Measurements from ENCODE around the gene PRR5L. TPM values are rescaled to one million over a fixed set of nuclear protein-coding genes. Genes with fewer than 3 reads are reported as not detected.
A peak's percentile ranks its signal among the peaks of the same experiment; 100 is the strongest.

Gene PRR5L
- total RNA-seq, 1 experiment from 2014 or later, result 23.9 TPM

DNA sequence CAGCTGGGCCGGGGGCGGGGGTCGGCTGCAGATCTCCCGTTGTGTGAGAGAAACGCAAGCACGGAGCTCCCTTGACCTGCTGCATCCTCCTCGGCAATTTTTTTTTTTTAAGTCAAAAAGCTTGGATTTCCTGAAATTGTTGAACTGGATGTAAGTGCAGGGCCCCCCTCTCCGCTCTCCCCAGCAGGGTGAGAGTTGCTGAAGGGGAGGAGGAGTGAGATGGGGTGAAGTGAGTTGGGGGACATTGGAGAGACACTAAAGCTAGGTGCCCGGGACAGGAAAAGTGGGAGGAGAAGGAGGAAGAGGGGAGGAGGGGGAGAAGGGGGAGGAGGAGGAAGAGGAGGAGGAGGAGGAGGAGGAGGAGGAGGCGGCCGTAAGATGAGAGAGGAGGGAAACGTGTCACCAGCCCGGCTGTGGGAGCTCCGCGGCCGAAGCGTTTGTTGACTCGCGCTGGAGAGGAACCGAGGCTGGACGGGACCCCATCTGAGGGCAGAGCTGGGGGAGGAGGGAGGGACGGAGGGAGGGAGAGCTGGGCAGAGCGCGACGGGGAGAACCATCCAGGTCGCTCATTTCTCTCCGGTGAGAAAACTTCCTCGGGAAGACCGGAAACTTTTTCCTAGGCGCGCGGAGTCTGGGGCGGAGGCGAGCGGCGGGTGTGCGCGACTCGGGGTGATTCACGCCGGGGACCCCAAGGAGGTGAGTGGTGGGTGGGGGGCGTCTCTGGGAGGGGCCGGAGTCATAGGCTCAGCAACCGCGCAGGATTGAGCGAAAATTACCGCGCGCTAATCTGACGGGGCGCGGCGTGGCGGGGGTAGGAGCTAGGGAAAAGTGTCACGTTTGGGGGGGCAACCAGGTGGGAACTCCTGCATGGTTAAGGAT lies 80.2 kb downstream of the PRR5L start:
- Mint-ChIP-seq H3K9me3 (ENCODE audit: unreplicated experiment) (no peaks in the 10 kb centered on the region), H3K27ac (ENCODE audit: low read depth, unreplicated experiment) (peak overlapping the region; percentile 35), H3K4me1 (ENCODE audit: insufficient read depth, unreplicated experiment) (peaks cover 27% of the 10 kb centered on the region), H3K27me3 (ENCODE audit: insufficient read depth, unreplicated experiment) (no peaks in the 10 kb centered on the region), H3K4me3 (ENCODE audit: unreplicated experiment) (peak overlapping the region; percentile 89), H3K36me3 (ENCODE audit: insufficient read depth, unreplicated experiment) (peaks cover 6% of the 10 kb centered on the region)
- POLR2A ChIA-PET, result interaction anchor here (0.6 to 2.3 kb wide), 6 partner anchors 13 to 1323 kb away, joined by 3 to 8 read pairs (median 4); no protein-coding TSS in a partner anchor
- DNase-seq (ENCODE audit: unreplicated experiment), result peak; percentile 42
- CTCF ChIA-PET, result interaction anchor here (0.6 to 1.9 kb wide), 12 partner anchors 12 to 860 kb away, joined by 3 to 5 read pairs (median 4); no protein-coding TSS in a partner anchor
- TF ChIP-seq, protein P1, sequence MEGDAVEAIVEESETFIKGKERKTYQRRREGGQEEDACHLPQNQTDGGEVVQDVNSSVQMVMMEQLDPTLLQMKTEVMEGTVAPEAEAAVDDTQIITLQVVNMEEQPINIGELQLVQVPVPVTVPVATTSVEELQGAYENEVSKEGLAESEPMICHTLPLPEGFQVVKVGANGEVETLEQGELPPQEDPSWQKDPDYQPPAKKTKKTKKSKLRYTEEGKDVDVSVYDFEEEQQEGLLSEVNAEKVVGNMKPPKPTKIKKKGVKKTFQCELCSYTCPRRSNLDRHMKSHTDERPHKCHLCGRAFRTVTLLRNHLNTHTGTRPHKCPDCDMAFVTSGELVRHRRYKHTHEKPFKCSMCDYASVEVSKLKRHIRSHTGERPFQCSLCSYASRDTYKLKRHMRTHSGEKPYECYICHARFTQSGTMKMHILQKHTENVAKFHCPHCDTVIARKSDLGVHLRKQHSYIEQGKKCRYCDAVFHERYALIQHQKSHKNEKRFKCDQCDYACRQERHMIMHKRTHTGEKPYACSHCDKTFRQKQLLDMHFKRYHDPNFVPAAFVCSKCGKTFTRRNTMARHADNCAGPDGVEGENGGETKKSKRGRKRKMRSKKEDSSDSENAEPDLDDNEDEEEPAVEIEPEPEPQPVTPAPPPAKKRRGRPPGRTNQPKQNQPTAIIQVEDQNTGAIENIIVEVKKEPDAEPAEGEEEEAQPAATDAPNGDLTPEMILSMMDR (IDR thresholded peaks at IDR 0.05; ENCODE audit: unreplicated experiment), result no peak
- intact Hi-C loops (cut with micrococcal nuclease), result loop anchor here (1.0 to 2.0 kb wide), 2 partner anchors 65 to 80 kb away; partner anchors contain the start of gene PRR5L
- BruUV-seq (replicated peaks), result no TSS peak

DNA sequence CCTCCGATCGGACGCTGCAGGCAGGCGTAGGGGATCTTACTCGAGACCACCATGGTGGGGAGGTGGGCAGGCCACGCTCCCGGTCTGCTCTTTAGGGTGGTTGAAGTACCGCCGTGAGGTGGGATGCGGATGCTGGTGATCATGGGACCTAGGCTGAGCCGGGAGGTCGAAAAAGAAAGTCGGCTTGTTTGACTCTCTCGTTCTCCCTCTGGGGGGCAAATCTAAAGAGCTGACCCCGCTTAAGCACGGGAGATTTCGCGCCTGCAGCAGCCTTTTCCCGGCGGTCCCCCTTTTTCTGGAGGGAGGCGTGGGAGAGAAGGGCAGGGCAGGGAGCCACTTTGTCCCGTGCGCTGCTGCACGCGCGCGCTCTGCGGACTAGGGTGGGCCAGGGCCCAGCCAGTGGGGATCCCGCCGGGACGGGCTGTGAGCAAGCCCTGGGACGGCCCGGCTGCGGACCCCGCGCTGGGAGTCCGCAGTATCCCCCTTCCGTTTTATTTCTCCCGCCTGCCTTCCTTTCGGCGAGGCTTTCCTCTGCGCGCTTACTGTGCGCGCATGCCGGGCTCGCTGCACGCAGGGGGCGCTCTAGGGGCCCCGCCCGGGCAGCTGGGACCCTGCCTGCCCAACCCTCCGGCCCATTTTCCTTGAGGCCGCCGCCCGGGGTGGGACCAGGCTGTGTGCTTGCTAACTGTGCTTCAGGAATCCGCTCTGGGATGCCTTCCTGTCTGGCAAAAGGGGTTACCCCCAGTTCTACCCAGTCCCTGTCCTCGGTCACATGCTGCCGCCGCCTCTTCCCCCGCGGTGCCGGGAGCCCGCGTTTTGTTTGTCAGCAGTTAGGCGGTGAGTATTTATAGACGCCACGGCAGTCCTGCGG lies 81.0 kb downstream of the PRR5L start:
- CTCF ChIA-PET, result interaction anchor here (0.6 to 1.7 kb wide), 10 partner anchors 11 to 758 kb away, joined by 3 to 8 read pairs (median 4); no protein-coding TSS in a partner anchor

DNA sequence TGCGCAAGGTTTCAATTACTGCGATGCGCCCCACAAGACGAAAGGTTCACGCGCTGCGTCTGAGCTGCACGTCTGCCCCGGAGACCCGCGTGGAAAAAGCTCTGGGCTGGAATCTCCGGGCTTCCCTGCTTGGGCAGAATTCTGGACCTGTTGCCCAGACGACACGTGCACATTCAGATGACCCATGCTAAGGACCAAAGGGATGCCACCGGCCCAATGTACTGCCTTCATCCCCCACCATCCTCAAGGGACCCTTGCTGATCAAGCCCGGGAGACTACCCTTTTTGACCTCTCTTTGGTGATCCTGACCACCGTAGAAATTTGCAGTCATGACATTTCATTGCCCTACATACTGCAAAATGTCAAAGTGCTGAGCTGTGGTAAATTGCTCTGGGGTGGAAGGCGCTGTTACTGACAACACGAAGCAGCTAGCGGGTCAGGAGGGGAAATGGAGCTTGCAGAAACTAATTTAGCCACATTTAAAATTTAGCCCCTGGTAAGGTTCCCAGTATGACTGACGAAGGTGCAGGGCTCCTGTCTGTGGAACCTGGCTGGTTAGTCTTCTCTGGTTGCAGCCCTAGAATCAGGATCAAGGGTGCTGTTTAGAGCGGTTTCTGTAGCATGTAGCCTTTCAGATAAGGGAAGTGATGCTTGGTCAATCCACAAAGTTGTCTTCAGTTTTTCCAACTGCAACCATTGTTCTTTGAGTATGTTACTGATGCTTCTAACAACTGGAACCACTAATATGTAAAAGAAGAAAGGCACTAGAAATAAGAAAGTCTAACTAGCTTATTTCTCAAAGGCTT lies 81.9 kb downstream of the PRR5L start:
- no peaks in the 10 kb centered on the region for H3K27me3 Mint-ChIP-seq (ENCODE audit: insufficient read depth, unreplicated experiment)
- H3K27ac Mint-ChIP-seq (ENCODE audit: low read depth, unreplicated experiment), result no peak overlapping the region
- H3K9me3 Mint-ChIP-seq (ENCODE audit: unreplicated experiment), result no peaks in the 10 kb centered on the region
- POLR2A ChIA-PET, result interaction anchor here (0.7 to 1.0 kb wide), 2 partner anchors 43 to 582 kb away, joined by 3 to 4 read pairs; no protein-coding TSS in a partner anchor
- TSS peak; percentile 35 for BruUV-seq (replicated peaks)
- peaks cover 9% of the 10 kb centered on the region for H3K36me3 Mint-ChIP-seq (ENCODE audit: insufficient read depth, unreplicated experiment)
- no peak for DNase-seq (ENCODE audit: unreplicated experiment)
- H3K4me3 Mint-ChIP-seq (ENCODE audit: unreplicated experiment), result peak overlapping the region; percentile 89
- intact Hi-C loops (cut with micrococcal nuclease), result loop anchor here (1.0 to 2.0 kb wide), 2 partner anchors 67 to 100 kb away; no protein-coding TSS in a partner anchor
- TF ChIP-seq, protein P1 (IDR thresholded peaks at IDR 0.05; ENCODE audit: unreplicated experiment), result no peak
- H3K4me1 Mint-ChIP-seq (ENCODE audit: insufficient read depth, unreplicated experiment), result peaks cover 17% of the 10 kb centered on the region
- CTCF ChIA-PET, result interaction anchor here (0.6 to 1.7 kb wide), 9 partner anchors 10 to 136 kb away, joined by 3 to 8 read pairs (median 3); no protein-coding TSS in a partner anchor

More for the DNA sequence above, 81.0 kb downstream of the PRR5L start:
- BruUV-seq (replicated peaks), result no TSS peak
- POLR2A ChIA-PET, result interaction anchor here (0.9 to 2.3 kb wide), 3 partner anchors 14 to 91 kb away, joined by 3 to 8 read pairs (median 4); no protein-coding TSS in a partner anchor
- Mint-ChIP-seq H3K27me3 (ENCODE audit: insufficient read depth, unreplicated experiment) (no peaks in the 10 kb centered on the region), H3K4me3 (ENCODE audit: unreplicated experiment) (peak overlapping the region; percentile 89), H3K27ac (ENCODE audit: low read depth, unreplicated experiment) (peak overlapping the region; percentile 35), H3K4me1 (ENCODE audit: insufficient read depth, unreplicated experiment) (peaks cover 26% of the 10 kb centered on the region), H3K36me3 (ENCODE audit: insufficient read depth, unreplicated experiment) (peaks cover 6% of the 10 kb centered on the region), H3K9me3 (ENCODE audit: unreplicated experiment) (no peaks in the 10 kb centered on the region)
- TF ChIP-seq, protein P1 (IDR thresholded peaks at IDR 0.05; ENCODE audit: unreplicated experiment), result peak; percentile 69
- peak; percentile 31 for DNase-seq (ENCODE audit: unreplicated experiment)
- intact Hi-C loops (cut with micrococcal nuclease), result loop anchor here (1.0 to 2.0 kb wide), 3 partner anchors 66 to 101 kb away; partner anchors contain the start of gene PRR5L

Measured in MCF 10A (cell line).